ENCODE results near the gene PPP2R1B.
"Not testable (repeated sequence)": the region's sequence is repeated elsewhere in the genome, so short reads cannot be mapped to it uniquely, and the experiment has no call there.

The PPP2R1B gene

DNA sequence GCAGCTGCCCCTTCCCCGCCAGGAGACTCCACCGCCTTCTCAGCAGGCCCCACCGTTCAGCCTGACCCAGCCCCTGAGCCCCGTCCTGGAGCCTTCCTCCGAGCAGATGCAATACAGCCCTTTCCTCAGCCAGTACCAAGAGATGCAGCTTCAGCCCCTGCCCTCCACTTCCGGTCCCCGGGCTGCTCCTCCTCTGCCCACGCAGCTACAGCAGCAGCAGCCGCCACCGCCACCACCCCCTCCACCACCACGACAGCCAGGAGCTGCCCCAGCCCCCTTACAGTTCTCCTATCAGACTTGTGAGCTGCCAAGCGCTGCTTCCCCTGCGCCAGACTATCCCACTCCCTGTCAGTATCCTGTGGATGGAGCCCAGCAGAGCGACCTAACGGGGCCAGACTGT is 42.6 kb downstream of the PPP2R1B start:
- DNase-seq, result no peak

GRCh38 chr11:111722501-111722900 is 43.7 kb downstream of the PPP2R1B start:
- DNase-seq, result no peak

DNA sequence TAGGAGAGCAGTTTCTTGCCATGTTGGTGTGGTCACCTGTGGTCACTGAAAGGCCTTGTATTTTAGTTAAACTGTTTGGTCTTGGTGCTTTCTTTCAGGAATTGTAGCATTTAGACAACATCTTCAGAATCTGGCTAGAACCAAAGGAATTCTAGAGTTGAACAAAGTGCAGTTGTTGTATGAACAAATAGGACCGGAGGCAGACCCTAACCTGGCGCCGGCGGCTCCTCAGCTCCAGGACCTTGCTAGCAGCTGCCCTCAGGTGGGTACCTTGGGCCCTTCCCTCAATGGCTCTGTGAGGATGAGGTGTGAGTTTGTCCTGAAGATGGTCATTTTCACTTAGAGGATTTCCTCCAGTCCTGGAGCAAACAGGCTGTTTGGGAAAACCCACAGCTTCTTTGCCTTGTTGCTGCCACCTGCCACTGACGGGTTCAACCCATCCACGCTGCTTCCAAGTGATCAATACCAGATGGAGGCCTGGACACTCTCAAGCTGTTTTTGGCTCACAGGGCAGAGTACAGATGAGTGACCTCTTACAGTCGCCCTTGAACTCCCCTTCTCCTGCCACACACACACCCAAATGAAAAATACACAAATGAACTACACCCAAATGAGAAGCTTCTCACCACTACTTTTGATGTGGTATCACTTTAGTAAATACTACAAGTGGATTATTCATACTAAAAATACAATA is 45.2 kb downstream of the PPP2R1B start:
- no peak for DNase-seq

DNA sequence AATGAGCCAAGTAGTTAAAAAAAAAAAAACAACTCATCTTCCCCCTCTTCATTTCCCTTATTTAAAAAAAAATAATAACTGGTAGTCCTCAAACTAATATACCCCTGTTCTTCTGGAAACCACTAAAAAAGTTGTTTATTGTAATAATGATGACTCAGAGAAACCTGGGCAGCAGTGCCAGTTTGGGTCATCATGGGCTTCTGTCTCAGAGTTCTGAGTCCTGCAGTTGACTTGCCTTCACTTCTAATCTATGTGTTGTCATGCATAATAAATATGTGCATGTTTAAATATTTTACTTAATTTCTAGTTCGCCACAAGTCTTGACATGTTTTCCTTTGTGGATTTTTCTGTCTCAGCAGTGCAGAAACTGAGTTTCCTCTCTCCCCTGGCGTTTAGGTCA is 46.8 kb downstream of the PPP2R1B start:
- no peak for DNase-seq

DNA sequence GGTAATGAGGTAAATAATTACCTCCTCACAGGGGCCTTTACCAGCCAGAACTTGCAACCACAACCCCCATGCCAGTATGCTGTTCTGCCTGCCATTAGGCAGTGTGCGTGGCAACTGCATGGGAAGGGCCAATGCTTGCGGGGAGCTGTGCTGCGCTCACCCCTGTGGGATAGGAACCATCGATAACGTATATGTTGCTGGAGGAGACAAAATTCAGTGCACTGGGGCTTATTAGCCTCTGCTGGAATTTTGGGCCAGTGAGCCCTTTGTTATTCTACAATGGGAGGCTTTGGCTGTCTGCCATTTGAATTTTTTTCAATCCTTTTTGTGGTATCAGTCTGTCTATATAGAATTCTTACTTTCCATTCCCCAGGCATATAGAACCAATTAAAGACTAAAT is 47.3 kb downstream of the PPP2R1B start:
- no peak for DNase-seq

GRCh38 chr11:111718436-111718835 is 47.8 kb downstream of the PPP2R1B start:
- DNase-seq, result no peak

GRCh38 chr11:111717660-111718059 is 48.5 kb downstream of the PPP2R1B start:
- DNase-seq, result not testable (repeated sequence)

DNA sequence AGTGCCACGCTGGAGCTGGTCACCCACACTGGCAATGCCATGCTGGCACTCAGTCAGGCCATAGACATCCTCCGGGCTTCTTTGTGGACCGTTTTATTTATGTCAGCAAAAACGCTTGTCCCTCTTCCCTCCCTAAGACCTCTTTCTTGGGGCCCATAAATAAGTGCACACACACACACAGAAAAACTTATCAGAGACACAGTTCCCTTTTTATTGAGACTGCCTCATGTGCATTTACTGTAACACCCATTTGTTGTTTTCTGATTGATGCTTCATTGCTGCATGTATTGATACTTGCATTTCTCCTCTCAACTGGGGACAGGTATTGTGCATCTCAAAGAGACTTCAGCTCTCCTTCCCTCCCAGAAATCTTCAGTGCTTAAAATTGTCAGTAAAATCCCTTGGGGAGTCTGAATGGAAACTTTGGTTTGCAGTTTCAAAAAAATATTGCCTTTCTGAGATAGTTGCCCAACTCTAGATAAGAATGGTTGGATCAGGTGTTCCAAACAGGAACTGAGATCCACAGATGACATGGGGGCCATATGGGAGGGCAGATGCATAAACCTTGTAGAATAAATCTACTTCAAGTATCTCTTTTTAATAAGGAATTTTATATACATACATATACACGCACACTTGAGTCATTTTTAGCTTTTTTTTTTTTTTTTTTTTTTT is 50.9 kb downstream of the PPP2R1B start:
- DNase-seq, result no peak

GRCh38 chr11:111714522-111714921 is 51.7 kb downstream of the PPP2R1B start:
- DNase-seq, result no peak

- DNase-seq, result no peak
Observed at GRCh38 chr11:111707691-111708067, 58.5 kb downstream of the PPP2R1B start.

- no peak for DNase-seq
Observed at GRCh38 chr11:111707039-111707690, 59.0 kb downstream of the PPP2R1B start.

GRCh38 chr11:111703576-111703975 is 62.6 kb downstream of the PPP2R1B start:
- no peak for DNase-seq

DNA sequence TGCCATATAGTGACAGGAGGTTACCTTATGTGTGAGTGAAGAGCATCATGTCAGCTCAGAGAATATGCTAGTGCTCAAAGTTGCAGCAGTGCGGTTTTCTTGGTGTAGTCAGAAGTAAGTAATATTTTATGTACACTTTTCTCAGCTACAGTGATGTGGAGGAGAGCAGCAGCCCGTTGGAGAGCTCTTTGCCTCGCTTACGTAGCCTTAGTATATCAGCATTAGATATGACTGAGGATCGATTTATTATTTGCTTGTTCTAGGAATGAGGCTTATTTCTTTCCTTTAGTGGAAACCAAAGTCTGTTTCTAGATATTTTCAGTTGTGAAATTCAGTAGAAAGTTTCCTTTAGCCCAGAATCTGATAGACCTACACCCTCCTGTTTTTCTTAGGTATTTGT is 63.6 kb downstream of the PPP2R1B start:
- no peak for DNase-seq

- DNase-seq, result no peak
Observed at GRCh38 chr11:111700162-111700561, 66.0 kb downstream of the PPP2R1B start.

DNA sequence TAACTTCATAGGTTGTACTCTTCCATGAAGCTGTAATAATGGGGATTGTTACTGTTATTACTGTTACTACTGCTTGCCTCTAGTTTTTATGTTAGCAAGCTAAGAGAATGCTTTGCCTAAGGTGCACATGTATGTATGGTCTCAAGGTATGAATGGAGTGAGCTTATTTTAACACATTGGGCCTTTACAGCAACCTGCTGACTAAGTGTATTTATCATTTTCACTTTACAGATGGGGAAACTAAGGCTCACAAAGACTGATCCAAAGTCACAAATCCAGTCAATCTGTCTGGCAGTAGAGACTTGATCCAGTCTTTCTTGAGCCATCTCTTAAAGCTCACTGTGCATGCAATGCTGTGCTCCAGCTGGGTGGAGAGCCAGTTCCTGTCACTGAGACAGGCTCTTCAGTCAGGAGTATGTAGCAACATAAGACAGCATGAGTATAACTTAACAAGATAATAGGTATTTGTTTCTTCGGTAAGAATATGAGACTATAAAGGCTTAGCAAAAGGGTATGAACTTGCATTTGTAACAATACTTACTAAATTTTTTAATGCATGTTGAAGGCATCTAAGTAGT is 66.5 kb downstream of the PPP2R1B start:
- no peak for DNase-seq

DNA sequence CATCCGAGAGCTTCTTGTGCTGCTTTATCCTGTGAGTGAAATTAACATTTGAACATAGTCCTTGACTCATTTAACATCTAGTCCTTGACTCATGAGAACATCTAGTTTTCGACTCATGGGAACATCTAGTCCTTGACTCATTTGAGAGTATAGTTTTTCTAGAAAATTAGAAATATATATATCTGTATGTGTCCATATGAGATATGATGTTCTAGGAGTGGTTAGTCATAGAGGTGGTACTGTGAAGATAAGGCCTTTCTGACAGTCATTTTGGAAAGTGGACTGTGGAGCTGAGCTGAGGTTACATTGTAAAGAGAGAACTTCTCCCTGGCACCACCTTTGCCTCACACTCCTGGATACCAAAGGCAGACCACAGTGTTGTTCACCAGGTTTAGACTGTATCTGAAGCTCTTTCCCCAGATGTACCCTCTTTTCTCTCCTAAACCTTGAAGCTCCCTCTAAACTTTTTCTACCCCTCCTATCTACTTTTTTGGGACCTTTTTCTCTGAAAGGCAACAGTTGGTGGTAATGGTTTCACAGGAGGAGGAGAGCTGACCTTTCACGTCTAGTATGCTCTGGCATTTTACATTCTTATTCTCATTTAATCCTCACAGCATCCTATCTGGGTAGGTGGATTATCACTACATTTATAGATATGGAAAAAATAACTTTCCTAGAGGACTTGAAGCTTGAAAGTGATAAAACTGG is 67.2 kb downstream of the PPP2R1B start:
- no peak for DNase-seq

- no peak for DNase-seq
Observed at GRCh38 chr11:111697933-111698371, 68.2 kb downstream of the PPP2R1B start.

GRCh38 chr11:111696556-111696955 is 69.6 kb downstream of the PPP2R1B start:
- DNase-seq, result no peak

GRCh38 chr11:111694851-111695250 is 71.3 kb downstream of the PPP2R1B start:
- no peak for DNase-seq

GRCh38 chr11:111693224-111693937 is 72.8 kb downstream of the PPP2R1B start:
- DNase-seq, result no peak

- DNase-seq, result no peak
Observed at GRCh38 chr11:111691741-111692140, 74.4 kb downstream of the PPP2R1B start.

DNA sequence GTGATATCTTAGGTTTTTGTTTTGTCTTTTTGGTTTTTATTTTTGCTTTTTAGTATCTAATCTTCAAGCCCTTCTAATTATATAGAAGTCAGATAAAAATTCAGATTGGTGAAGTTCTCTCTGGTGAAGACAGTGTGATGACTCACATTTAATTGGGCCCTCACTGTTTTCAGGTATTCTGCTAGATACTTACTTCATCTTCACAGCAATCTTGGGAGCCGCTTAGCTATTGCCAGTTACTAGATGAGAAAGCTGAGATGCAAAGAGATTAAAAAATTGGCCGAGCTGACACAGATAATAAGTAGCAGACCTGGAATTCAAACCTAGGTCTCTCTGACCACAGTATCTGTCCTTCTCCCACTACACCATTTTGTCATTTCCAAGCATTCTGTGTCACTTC is 75.0 kb downstream of the PPP2R1B start:
- DNase-seq, result no peak

- DNase-seq, result no peak
Observed at GRCh38 chr11:111688013-111688412, 78.2 kb downstream of the PPP2R1B start.

All from SIG-M5 (cell line).